Neural progenitor cell (in vitro differentiated cells): ENCODE measurements around the gene MESD.

Experiments used
- EZH2 ChIP-seq: fragments of 200-600 bp; sonication (generic); IDR thresholded peaks from 2 replicates; pipeline ENCODE4 v1.6.1; 2017; ENCODE audit warnings: antibody characterized with exemption, mild to moderate bottlenecking, moderate library complexity
- EZH2phosphoT487 ChIP-seq: fragments of 200-600 bp; sonication (generic); IDR thresholded peaks from 2 replicates; pipeline ENCODE4 v1.6.1; 2017; ENCODE audit warnings: antibody characterized with exemption
- TF ChIP-seq, protein P1 (sequence below): fragments of 200-600 bp; sonication (generic); IDR thresholded peaks from 2 replicates; pipeline ENCODE4 v1.5.1; 2017; ENCODE audit warnings: antibody characterized with exemption, mild to moderate bottlenecking

DNA sequence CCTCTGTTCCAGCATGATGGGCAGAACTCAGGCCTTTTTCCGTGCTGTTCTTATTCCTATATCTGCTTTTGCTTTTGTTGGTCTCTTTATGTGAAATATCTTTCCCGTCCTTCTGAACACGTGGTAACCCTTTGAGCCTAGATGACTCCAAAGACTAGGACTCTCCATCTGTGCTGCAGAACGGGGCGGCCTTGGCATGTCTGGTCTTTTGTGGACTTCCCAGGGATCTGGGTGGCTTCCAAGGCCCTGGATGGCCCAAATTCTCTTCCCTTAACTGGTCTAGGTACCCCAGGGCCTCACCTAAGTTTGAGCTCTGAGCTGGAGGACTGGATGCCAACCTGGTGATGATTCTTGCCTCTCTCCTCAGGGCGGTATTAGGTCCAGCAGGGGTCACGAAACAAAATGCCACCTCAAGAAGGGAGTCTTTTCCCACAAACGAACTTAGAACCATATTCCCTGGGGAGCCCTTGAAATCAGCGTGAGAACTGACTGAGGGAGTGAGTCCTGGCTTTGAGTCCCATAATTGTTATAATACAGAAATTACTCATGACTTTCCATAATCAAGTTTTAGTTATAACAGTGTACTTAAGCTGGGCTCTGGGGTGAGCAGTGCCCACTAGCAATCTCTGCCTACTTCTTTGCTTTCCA lies 25.0 kb upstream of the MESD start:
- TF ChIP-seq EZH2, result no peak
- no peak for TF ChIP-seq EZH2phosphoT487
- TF ChIP-seq, protein P1, sequence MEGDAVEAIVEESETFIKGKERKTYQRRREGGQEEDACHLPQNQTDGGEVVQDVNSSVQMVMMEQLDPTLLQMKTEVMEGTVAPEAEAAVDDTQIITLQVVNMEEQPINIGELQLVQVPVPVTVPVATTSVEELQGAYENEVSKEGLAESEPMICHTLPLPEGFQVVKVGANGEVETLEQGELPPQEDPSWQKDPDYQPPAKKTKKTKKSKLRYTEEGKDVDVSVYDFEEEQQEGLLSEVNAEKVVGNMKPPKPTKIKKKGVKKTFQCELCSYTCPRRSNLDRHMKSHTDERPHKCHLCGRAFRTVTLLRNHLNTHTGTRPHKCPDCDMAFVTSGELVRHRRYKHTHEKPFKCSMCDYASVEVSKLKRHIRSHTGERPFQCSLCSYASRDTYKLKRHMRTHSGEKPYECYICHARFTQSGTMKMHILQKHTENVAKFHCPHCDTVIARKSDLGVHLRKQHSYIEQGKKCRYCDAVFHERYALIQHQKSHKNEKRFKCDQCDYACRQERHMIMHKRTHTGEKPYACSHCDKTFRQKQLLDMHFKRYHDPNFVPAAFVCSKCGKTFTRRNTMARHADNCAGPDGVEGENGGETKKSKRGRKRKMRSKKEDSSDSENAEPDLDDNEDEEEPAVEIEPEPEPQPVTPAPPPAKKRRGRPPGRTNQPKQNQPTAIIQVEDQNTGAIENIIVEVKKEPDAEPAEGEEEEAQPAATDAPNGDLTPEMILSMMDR, result no peak
